Type B pancreatic cell (in vitro differentiated cells): ENCODE measurements around the gene NPFF. TPM values are rescaled to one million over a fixed set of nuclear protein-coding genes. Genes with fewer than 3 reads are reported as not detected.
"Not testable (repeated sequence)": the region's sequence is repeated elsewhere in the genome, so short reads cannot be mapped to it uniquely, and the experiment has no call there.

Experiments
- DNase-seq: peaks from one replicate; pipeline ENCODE4 v3.0.0; 2021; ENCODE audit warnings: mixed read lengths; ENCODE audit not compliant: unreplicated experiment; ENCODE audit errors: extremely low spot score
- H3K27ac Mint-ChIP-seq: 2 replicates; pipeline ENCODE4 v1.8.0; 2021; ENCODE audit warnings: mild to moderate bottlenecking, mixed read lengths
- H3K27me3 Mint-ChIP-seq: 2 replicates; pipeline ENCODE4 v1.8.0; 2021; ENCODE audit warnings: mixed read lengths
- H3K36me3 Mint-ChIP-seq: 2 replicates; pipeline ENCODE4 v1.8.0; 2021; ENCODE audit warnings: mixed read lengths
- H3K4me1 Mint-ChIP-seq: one replicate; pipeline ENCODE4 v1.8.0; 2021; ENCODE audit warnings: mixed read lengths; ENCODE audit not compliant: unreplicated experiment
- H3K4me3 Mint-ChIP-seq: 2 replicates; pipeline ENCODE4 v1.8.0; 2021; ENCODE audit warnings: mild to moderate bottlenecking, mixed read lengths
- H3K9me3 Mint-ChIP-seq: 2 replicates; pipeline ENCODE4 v1.8.0; 2021; ENCODE audit warnings: mixed read lengths
- long read RNA-seq: library from polyadenylated mRNA; unstranded; transcript quantifications from one replicate; pipeline ENCODE4 v2.0.0, GENCODE V29; 2020
- total RNA-seq: library from RNA; stranded (reverse); gene quantifications from 2 replicates; pipeline ENCODE4 v1.2.1, GENCODE V29; 2021; ENCODE audit warnings: low replicate concordance
- TF ChIP-seq, protein P1 (sequence below): fragments of 200-600 bp; sonication (generic); conservative IDR thresholded peaks from 2 replicates; pipeline ENCODE4 v1.5.0; 2021; ENCODE audit warnings: antibody characterized with exemption, mild to moderate bottlenecking

NPFF gene, protein sequence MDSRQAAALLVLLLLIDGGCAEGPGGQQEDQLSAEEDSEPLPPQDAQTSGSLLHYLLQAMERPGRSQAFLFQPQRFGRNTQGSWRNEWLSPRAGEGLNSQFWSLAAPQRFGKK
- total RNA-seq, result not detected in 2 replicates
- long read RNA-seq, result 0 reads

DNA sequence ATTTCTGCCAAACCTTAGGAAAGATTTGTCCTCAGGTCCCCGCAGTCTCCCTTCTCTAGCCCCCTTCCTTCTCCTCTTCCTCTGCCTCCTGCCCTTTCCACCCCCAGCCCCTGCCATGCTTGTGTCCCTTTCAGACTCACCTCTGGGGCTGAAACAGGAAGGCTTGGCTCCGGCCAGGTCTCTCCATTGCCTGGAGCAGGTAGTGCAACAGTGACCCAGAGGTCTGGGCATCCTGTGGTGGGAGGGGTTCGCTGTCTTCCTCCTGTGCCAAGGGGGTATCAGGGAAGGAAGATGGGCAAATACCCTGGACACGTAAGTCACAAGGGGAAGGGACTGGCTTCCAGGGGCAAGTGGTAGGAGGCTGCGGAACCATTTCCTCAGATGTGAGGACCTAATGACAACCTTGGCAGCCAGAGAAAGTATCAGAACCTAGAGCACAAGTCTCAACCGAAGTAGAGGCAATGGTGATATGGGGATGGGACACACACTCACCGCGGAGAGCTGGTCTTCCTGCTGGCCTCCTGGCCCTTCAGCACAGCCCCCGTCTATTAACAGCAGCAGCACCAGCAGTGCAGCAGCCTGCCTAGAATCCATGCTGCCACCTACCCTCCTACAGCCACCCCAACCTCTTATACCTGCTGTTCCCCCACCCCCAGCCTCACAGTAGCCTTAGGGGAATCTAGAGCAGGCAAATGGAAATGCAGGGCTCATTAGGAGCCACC, at the start of gene NPFF:
TSS of gene NPFF (minus strand) at position 604 of the 722 bp plus-strand sequence. CDS start at position 594, 10 bp downstream.
- H3K27ac Mint-ChIP-seq, result no peak within 1 kb of the TSS
- H3K4me1 Mint-ChIP-seq, result peaks cover 6% of the 10 kb centered on the region
- DNase-seq, result no peak
- H3K27me3 Mint-ChIP-seq, result no peaks in the 10 kb centered on the region
- H3K4me3 Mint-ChIP-seq, result no peak within 1 kb of the TSS
- TF ChIP-seq, protein P1, sequence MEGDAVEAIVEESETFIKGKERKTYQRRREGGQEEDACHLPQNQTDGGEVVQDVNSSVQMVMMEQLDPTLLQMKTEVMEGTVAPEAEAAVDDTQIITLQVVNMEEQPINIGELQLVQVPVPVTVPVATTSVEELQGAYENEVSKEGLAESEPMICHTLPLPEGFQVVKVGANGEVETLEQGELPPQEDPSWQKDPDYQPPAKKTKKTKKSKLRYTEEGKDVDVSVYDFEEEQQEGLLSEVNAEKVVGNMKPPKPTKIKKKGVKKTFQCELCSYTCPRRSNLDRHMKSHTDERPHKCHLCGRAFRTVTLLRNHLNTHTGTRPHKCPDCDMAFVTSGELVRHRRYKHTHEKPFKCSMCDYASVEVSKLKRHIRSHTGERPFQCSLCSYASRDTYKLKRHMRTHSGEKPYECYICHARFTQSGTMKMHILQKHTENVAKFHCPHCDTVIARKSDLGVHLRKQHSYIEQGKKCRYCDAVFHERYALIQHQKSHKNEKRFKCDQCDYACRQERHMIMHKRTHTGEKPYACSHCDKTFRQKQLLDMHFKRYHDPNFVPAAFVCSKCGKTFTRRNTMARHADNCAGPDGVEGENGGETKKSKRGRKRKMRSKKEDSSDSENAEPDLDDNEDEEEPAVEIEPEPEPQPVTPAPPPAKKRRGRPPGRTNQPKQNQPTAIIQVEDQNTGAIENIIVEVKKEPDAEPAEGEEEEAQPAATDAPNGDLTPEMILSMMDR, result no peak
- no peaks in the 10 kb centered on the region for H3K36me3 Mint-ChIP-seq
- H3K9me3 Mint-ChIP-seq, result no peaks in the 10 kb centered on the region

DNA sequence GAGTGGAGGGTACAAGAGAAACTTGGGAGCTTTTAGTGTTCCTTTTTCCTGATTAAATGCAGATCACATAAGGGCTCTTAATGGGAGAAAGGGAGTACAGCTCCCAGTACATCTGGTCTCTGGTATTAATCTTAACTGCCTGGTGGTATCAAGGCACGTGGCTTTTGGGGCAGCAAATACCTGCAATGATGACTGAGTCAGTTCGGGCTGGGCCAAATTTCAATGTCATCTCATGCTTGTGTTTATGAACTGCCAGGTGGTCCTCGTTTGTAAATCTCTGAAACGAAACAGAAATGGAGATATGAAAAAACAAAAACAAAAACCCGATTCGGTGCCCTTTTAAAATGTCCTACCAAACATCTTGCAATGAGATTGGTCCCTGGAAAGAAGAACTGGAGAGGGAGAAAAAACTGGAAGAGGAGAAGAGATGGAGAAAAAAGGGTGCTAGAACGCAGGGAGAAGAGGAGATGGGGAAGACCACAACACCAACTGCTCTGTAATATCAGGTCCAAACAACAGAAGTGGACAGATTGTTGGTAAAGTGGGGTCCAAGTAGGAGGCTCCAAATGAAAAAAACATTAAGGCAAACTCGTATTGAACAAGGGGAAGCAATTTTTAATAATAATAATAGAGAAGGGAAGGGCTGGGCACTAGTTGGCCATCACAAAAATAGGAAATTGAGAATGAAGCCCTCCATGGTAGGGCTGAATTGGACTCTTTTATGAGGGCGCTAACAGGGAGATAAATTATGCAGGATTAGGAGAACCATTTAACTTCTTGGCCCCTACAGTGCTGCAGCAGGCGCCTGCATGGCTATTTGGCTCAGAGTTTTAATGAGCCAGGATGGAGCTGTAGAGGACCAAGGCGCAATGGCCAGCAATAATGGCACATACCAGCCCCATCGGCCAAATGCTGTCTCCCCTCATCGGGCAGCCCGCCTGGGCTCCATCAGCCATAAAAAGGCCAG, 45.4 kb upstream of the NPFF start:
- no peak for DNase-seq
- TF ChIP-seq, protein P1, result no peak
- no peaks in the 10 kb centered on the region for H3K9me3 Mint-ChIP-seq
- H3K27ac Mint-ChIP-seq, result no peak overlapping the region
- peaks cover 11% of the 10 kb centered on the region for H3K4me1 Mint-ChIP-seq
- peaks cover 13% of the 10 kb centered on the region for H3K36me3 Mint-ChIP-seq
- H3K27me3 Mint-ChIP-seq, result no peaks in the 10 kb centered on the region
- no peak overlapping the region for H3K4me3 Mint-ChIP-seq

DNA sequence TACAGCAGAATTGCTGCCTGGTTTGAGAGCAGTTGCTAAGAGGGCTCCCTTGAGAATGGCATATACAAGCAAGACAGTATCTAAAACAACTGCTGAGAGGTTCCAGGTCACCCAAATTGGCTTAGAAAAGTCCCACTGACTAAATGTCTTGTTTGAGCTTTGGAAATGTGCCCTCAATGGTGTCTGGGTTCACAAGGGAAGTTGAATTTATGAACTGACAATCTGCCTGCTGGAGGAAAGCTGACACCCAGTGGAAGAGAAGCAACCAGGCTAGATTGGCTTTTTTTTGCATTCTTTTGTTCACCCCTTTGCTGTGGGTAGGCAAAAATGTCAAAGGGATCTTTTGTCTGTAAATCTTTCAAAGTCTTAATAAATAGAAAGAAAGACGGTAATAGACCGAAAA, 44.6 kb upstream of the NPFF start:
- Mint-ChIP-seq H3K9me3 (no peaks in the 10 kb centered on the region), H3K27me3 (no peaks in the 10 kb centered on the region), H3K36me3 (peaks cover 13% of the 10 kb centered on the region), H3K4me3 (no peak overlapping the region), H3K4me1 (peaks cover 11% of the 10 kb centered on the region), H3K27ac (no peak overlapping the region)
- DNase-seq, result no peak
- TF ChIP-seq, protein P1, result no peak

DNA sequence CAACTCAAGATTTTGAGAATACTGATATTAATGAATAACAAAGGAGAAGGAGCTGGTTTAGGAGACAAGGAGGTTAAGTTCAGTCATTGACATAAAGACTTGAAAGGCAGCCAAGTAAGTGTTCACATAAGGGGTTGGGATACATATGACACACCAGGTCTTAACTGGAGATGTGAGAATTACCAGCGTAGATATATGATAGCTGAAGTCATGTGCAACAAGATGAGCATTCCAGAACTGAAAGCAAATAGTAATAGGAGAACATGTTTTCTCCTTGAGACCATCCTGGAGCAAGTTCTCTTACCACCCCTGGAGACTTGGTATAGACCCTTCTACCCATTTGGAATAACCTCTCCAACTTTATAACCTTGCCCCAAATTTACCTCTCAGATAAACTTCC, 43.3 kb upstream of the NPFF start:
- no peak overlapping the region for H3K27ac Mint-ChIP-seq
- H3K9me3 Mint-ChIP-seq, result no peaks in the 10 kb centered on the region
- peaks cover 11% of the 10 kb centered on the region for H3K4me1 Mint-ChIP-seq
- TF ChIP-seq, protein P1, result no peak
- H3K36me3 Mint-ChIP-seq, result peaks cover 13% of the 10 kb centered on the region
- no peak for DNase-seq
- H3K27me3 Mint-ChIP-seq, result no peaks in the 10 kb centered on the region
- no peak overlapping the region for H3K4me3 Mint-ChIP-seq

DNA sequence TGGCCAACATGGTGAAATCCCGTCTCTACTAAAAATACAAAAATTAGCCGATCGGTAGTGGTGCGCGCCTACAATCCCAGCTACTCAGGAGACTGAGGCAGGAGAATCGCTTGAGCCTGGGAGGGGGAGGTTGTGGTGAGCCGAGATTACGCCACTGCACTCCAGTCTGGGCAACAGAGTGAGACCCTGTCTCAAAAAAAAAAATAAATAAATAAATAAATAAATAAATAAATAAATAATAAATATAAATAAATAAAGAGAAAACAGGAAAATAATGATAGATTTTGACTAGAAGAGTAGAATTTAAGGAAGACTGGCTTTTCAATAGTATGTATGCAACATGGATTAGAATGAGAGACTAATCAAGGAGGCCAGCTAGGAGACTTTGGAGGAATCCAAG, 42.8 kb upstream of the NPFF start:
- DNase-seq, H3K27me3 Mint-ChIP-seq, H3K9me3 Mint-ChIP-seq, H3K4me3 Mint-ChIP-seq, H3K27ac Mint-ChIP-seq: not testable (repeated sequence)
- Mint-ChIP-seq H3K36me3 (peaks cover 13% of the 10 kb centered on the region), H3K4me1 (peaks cover 11% of the 10 kb centered on the region)

DNA sequence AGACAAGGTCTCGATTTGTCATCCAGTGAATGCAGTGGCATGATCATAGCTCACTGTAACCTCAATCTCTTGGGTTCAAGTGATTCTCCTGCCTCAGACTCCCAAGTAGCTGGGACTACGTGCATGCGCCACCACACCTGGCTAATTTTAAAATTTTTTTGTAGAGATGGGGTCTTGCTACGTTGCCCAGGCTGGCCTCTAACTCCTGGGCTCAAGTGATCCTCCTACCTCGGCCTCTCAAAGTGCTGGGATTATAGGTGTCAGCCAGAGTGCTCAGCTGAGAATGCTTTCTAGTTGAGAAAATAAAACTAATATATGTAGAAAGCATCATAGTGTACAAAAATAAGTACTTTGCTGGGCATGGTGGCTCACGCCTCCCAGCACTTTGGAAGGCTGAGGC, 41.1 kb upstream of the NPFF start:
- not testable (repeated sequence) for H3K36me3 Mint-ChIP-seq

More for the DNA sequence above, 41.1 kb upstream of the NPFF start:
- DNase-seq, H3K4me3 Mint-ChIP-seq, H3K27ac Mint-ChIP-seq, H3K27me3 Mint-ChIP-seq, H3K9me3 Mint-ChIP-seq: not testable (repeated sequence)
- peaks cover 12% of the 10 kb centered on the region for H3K4me1 Mint-ChIP-seq
